ENCODE measurements around the gene FSD2.
A peak's percentile ranks its signal among the peaks of the same experiment; 100 is the strongest.
"Not testable (repeated sequence)": the region's sequence is repeated elsewhere in the genome, so short reads cannot be mapped to it uniquely, and the experiment has no call there.

The FSD2 gene

DNA sequence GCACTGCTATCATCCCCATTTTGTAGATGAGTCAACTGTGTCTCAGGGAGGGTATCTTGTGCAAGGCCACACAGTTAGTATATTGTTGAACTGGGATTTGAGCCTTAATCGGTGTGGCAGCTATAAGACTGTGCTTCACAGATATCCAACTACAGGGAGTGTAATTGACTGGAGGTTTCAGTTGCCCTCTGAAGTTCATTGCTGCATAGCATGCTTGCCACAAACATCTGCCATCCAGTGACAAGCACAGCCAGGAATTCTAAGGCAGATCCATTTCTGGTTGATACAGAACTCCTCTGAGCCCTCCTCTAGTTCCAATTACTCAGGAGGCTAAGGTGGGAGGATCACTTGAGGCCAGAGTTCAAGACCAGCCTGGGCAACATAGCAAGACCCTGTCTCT lies 16.4 kb downstream of the FSD2 start:
- DNase-seq, result no peak

GRCh38 chr15:82788496-82788895 lies 17.4 kb downstream of the FSD2 start:
- no peak for DNase-seq

- no peak for DNase-seq
Measured at GRCh38 chr15:82781349-82781748, 24.5 kb downstream of the FSD2 start.

- no peak for DNase-seq
Measured at GRCh38 chr15:82778755-82779154, 27.1 kb downstream of the FSD2 start.

- DNase-seq, result no peak
Measured at GRCh38 chr15:82774496-82774895, 31.4 kb downstream of the FSD2 start.

DNA sequence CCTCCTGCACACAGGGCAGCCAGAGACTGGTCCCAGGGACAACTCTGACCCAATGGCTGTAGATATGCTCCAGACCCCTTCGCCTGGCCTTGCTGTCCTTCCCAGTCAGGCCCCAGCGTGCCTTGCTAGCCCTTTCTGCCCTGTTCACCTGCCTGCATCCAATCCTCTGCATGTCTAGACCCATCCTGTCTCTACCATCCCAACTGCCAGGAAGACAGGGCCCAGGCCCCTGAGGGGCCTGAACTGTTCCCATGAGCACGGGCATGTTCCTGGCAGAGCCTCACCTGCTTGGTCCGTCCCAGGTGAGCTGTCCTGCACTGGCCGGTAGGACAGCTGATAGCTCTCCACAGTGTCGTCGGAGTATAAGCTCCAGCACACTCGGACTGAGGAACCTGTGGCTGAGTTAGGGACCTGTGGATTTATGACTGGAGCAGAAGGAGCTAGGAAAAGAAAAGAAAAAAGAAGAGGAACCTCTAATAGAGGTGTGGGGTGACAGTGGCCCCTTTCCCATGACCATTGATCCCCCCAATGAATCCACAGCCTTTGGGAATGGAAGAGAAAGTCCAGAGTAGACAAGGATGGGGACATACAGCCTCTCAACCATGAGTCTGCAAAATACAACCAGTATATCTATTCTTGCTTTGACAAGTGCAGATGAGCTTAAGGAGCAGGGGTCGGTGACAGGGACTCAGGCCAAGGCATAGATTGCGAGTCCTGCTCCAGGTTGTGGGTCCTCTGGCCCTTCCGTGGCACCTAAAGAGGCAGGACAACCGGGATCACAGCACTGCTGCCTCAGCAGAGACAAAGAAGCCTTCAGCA lies 33.9 kb downstream of the FSD2 start:
- DNase-seq, result no peak

GRCh38 chr15:82768414-82769054 lies 37.3 kb downstream of the FSD2 start:
- no peak for DNase-seq

- no peak for DNase-seq
Measured at GRCh38 chr15:82767163-82767829, 38.6 kb downstream of the FSD2 start.

DNA sequence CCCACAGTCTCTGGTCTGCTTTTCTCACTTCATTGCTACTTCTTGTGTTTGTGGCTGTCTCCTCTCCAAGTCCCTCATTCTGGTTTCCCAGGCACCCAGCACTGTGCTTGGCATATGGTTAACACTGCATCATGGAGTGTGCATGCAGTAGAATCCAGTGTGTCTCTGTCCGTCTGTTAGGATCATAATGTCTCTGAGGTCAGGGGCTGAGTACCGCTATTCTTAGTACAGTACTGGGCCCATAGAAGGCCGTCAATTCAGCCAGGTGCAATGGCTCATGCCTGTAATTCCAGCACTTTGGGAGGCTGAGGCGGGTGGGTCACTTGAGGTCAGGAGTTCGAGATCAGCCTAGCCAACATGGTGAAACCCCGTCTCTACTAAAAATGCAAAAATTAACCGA lies 39.7 kb downstream of the FSD2 start:
- DNase-seq, result not testable (repeated sequence)

DNA sequence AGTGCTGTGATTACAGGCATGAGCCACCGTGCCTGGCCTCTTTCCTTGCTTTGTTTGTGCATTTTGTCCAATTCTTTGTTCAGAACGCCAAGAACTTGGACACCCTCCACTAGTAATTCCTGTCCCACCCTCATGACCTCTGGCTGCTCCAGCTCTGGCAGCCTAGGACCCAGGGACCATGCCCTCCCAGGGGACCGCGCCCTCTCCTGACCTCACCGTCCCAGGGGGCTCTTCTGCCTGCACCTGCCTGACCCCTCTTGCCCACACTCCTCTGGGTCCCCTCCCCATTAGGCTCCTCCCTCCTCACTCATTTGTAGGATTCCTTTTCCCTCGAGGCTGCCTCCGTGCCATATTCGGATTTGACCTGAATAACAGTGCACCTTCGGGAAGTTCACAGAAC lies 41.1 kb downstream of the FSD2 start:
- no peak for DNase-seq

- DNase-seq, result no peak
Measured at GRCh38 chr15:82764117-82764490, 41.8 kb downstream of the FSD2 start.

DNA sequence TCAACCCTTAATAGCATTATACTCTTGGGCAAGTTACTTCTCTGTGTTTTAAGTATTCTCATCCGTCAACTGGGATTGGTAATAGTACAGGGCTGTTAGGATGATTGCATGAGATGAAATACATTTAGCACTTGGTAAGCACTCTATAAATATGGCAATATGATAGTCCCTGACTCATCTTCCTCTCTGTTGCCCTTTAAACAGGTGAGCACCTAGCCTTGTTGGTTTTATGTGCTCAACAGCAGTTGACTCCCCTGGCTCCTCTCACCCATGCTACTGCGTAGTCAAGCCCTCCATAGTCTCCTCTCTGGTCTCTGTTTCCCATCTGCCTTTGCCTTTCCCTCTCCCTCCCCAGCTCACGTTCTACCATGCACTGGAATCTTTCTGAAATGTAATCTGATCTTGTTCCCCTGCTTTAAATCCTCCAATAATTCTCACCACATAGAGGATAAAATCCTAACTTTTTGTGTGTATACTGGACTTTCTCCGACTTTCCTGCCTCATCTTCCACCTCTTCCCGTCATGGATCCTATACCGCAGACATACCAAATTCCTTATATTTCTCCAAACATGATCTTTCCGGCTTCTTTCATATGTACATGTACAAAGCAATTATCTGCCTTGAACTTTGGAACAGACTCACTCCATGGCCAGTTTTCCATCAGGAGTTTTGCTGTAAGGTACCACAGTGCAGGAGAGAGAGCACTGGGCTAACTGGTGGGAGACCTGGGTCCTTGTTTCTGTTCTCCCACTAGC lies 42.3 kb downstream of the FSD2 start:
- no peak for DNase-seq

DNA sequence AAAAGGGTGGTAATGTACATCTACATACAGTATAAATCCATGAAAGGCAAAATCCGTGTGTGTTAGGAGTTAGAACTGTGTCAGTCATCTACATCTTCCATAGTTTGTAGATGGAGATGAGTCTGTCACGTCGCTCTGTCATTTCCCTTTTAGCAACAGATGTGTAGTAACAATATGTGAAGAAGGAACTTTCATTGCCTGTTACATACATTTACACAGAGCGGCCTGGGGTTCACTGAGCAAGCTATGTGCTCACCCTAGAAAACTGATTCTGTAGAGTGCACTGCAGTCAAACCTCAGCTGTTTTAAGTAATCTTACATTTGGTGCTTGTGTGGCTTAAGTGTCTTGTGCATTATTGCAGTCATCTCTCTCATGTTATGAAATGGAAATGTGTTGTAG lies 54.6 kb downstream of the FSD2 start:
- no peak for DNase-seq

DNA sequence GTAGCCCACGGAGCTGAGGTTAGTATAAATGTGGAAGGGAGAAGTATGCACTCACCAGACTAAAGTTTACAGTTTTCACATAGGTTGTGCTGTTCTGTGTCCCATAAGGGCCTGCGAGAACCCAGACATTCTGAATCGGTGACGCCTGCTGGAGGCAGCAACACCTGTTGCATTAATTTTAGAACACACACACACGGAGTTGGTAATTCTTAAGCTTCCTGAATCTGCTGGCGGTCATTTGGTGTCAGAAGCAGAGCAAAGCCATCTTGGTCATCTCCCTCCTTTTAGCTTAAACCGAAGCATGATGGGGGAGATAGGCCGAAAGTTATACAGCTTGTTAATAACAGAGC lies 55.1 kb downstream of the FSD2 start:
- no peak for DNase-seq

- peak; percentile 76 for DNase-seq
Measured at GRCh38 chr15:82749951-82750830, 55.7 kb downstream of the FSD2 start.

DNA sequence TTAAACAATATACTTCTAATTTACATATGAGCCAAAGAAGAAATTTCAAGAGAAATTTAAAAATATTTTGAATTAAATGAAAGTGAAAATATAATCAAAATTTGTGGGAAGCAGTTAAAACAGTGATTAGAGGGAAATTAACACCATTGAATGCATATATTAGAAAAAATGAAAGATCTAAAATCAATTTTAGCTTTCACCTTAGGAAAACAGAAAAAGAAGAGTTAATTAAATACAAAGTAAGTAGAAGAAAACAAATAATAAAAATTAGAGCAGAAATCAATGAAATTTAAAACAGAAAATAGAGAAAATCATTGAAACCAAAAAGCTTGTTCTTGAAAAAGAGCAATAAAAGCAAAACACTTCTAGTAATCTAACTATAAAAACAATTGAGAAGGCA lies 57.6 kb downstream of the FSD2 start:
- no peak for DNase-seq

GRCh38 chr15:82743810-82744209 lies 62.1 kb downstream of the FSD2 start:
- DNase-seq, result no peak

- DNase-seq, result no peak
Measured at GRCh38 chr15:82742134-82742533, 63.7 kb downstream of the FSD2 start.

- DNase-seq, result no peak
Measured at GRCh38 chr15:82739086-82739485, 66.8 kb downstream of the FSD2 start.

DNA sequence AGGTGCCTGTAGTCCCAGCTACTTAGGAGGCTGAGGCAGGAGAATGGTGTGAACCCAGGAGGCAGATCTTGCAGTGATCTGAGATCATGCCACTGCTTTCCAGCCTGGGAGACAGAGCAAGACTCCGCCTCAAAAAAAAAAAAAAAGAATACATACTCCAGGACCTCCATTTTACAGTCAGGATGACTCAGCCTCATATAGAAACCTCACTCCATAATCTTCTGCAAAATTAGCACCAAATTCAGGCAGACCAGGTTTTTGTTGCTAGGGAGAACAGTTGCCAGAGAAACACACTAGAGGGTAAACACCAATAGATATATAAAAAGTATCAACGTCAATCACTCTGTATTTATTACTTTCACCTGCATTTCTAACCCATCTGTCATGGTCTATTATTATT lies 67.9 kb downstream of the FSD2 start:
- DNase-seq, result no peak

GRCh38 chr15:82731527-82731926 lies 74.3 kb downstream of the FSD2 start:
- DNase-seq, result no peak

- DNase-seq, result no peak
Measured at GRCh38 chr15:82730022-82730530, 75.8 kb downstream of the FSD2 start.

Measured in NCI-H2029 treated with DMSO at 0.1 percent for 48 hours (cell line).